ENCODE results near the gene RGS7.

GRCh38 chr1:241172486-241172885 is 184.5 kb downstream of the RGS7 start:
- TF ChIP-seq CTCF (IDR thresholded peaks at IDR 0.05) (no peak), POLR2A (IDR thresholded peaks at IDR 0.05) (no peak)

All from thyroid gland (tissue), 4 donors.